HepG2 (cell line): ENCODE results near the gene RPS13. TPM values are rescaled to one million over a fixed set of nuclear protein-coding genes. Genes with fewer than 3 reads are reported as not detected.
A peak's percentile ranks its signal among the peaks of the same experiment; 100 is the strongest.

Source experiments
- ATRX ChIP-seq: sonication (generic); formaldehyde crosslinking; IDR thresholded peaks from 2 replicates; pipeline ENCODE4 v1.4.0; 2020; ENCODE audit warnings: missing genetic modification reagents, borderline replicate concordance
- ETV6 ChIP-seq: sonication (generic); formaldehyde crosslinking; conservative IDR thresholded peaks from 2 replicates; pipeline ENCODE4 v1.4.0; 2020; ENCODE audit warnings: missing genetic modification reagents
- HIVEP1 ChIP-seq: sonication (generic); formaldehyde crosslinking; IDR thresholded peaks from 2 replicates; pipeline ENCODE4 v1.4.0; 2020; ENCODE audit warnings: mild to moderate bottlenecking, missing genetic modification reagents
- MAFG ChIP-seq: sonication (generic); formaldehyde crosslinking; IDR thresholded peaks from 2 replicates; pipeline ENCODE4 v1.5.1; 2020; ENCODE audit warnings: mild to moderate bottlenecking, missing genetic modification reagents
- NONO ChIP-seq, 2 experiments: fragments of 450-650 bp in 1 of 2; sonication (generic) in 1 of 2; formaldehyde crosslinking in 1 of 2; IDR thresholded peaks in 1 of 2; conservative IDR thresholded peaks in 1 of 2; 2 replicates each; pipeline versions ENCODE4 v1.6.1 to v1.8.0; 2017 to 2022; ENCODE audit warnings: mild to moderate bottlenecking in 1 of 2, missing genetic modification reagents in 1 of 2, moderate library complexity in 1 of 2
- PHF8 ChIP-seq: sonication (generic); formaldehyde crosslinking; IDR thresholded peaks from 2 replicates; pipeline ENCODE4 v1.5.0; 2020; ENCODE audit warnings: missing genetic modification reagents
- POLR2A ChIP-seq, 2 experiments: IDR thresholded peaks; 2 replicates each; pipeline ENCODE4 v1.6.1; 2011; ENCODE audit warnings: low read depth in 2 of 2, low read length in 2 of 2, mild to moderate bottlenecking in 1 of 2, moderate library complexity in 1 of 2; ENCODE audit not compliant: insufficient read depth in 1 of 2
- SRF ChIP-seq: IDR thresholded peaks from 2 replicates; pipeline ENCODE4 v1.6.1; 2011; ENCODE audit warnings: mild to moderate bottlenecking, low read depth, low read length, moderate library complexity
- TCF7L2 ChIP-seq: IDR thresholded peaks from 2 replicates; pipeline ENCODE4 v1.6.1; 2011; ENCODE audit warnings: mild to moderate bottlenecking, low read depth, low read length, moderate library complexity
- ZFP36L1 ChIP-seq: sonication (generic); formaldehyde crosslinking; IDR thresholded peaks from 2 replicates; pipeline ENCODE4 v1.8.0; 2022; ENCODE audit warnings: mild to moderate bottlenecking, missing genetic modification reagents, moderate library complexity
- ZNF335 ChIP-seq: sonication (generic); formaldehyde crosslinking; IDR thresholded peaks from 2 replicates; pipeline ENCODE4 v1.4.0; 2020; ENCODE audit warnings: missing genetic modification reagents
- ZNF354B ChIP-seq: sonication (generic); formaldehyde crosslinking; IDR thresholded peaks from 2 replicates; pipeline ENCODE4 v1.8.0; 2022; ENCODE audit warnings: mild to moderate bottlenecking, missing genetic modification reagents
- ZNF607 ChIP-seq: sonication (generic); formaldehyde crosslinking; IDR thresholded peaks from 2 replicates; pipeline ENCODE4 v1.5.1; 2020; ENCODE audit warnings: missing genetic modification reagents, mild to moderate bottlenecking, borderline replicate concordance
- ZNF816 ChIP-seq: sonication (generic); formaldehyde crosslinking; IDR thresholded peaks from 2 replicates; pipeline ENCODE4 v1.8.0; 2022; ENCODE audit warnings: missing genetic modification reagents, mild to moderate bottlenecking, borderline replicate concordance
- ZNF883 ChIP-seq: sonication (generic); formaldehyde crosslinking; IDR thresholded peaks from 2 replicates; pipeline ENCODE4 v1.5.1; 2020; ENCODE audit warnings: mild to moderate bottlenecking, missing genetic modification reagents; ENCODE audit errors: not compliant biosample characterization
- polyA plus RNA-seq, 8 experiments: library from polyadenylated mRNA; depleted of rRNA in 3 of 8; stranded (reverse) in 7 of 8; unstranded in 1 of 8; fragments of >200 nt; fragmentation: Illumina TruSeq in 4 of 8; extraction: Trizol in 4 of 8; gene quantifications; 2 replicates each; pipeline versions ENCODE4 v1.2.1 to v1.2.3, GENCODE V29; 2011 to 2016; ENCODE audit warnings: low read depth in 4 of 8, missing spikeins in 1 of 8, mixed read lengths in 1 of 8; ENCODE audit not compliant: insufficient read depth in 1 of 8
- total RNA-seq, 5 experiments: library from RNA; depleted of rRNA; stranded (reverse); fragments of >200 nt; fragmentation: Illumina TruSeq; extraction: Trizol; gene quantifications; 2 replicates each; pipeline ENCODE4 v1.2.3, GENCODE V29; 2016; ENCODE audit warnings: low read depth in 1 of 5
- TF ChIP-seq, protein P1 (sequence below): sonication (generic); formaldehyde crosslinking; IDR thresholded peaks from 2 replicates; pipeline ENCODE4 v1.5.0; 2020; ENCODE audit warnings: mild to moderate bottlenecking, missing genetic modification reagents
- TF ChIP-seq, protein P2 (sequence below): sonication (generic); formaldehyde crosslinking; IDR thresholded peaks from 2 replicates; pipeline ENCODE4 v1.4.0; 2020; ENCODE audit warnings: missing genetic modification reagents
- TF ChIP-seq, protein P3 (sequence below): sonication (generic); formaldehyde crosslinking; IDR thresholded peaks from 2 replicates; pipeline ENCODE4 v1.4.0; 2020; ENCODE audit warnings: missing genetic modification reagents, mild to moderate bottlenecking, borderline replicate concordance
- TF ChIP-seq, protein P4 (sequence below): sonication (generic); formaldehyde crosslinking; IDR thresholded peaks from 2 replicates; pipeline ENCODE4 v1.4.0; 2020; ENCODE audit warnings: missing genetic modification reagents
- TF ChIP-seq, protein P5 (sequence below): sonication (generic); formaldehyde crosslinking; conservative IDR thresholded peaks from 2 replicates; pipeline ENCODE4 v1.4.0; 2020; ENCODE audit warnings: missing genetic modification reagents

RPS13 gene
- total and polyA plus RNA-seq, 2 of the 13 experiments (the other 11 are each of a cell fraction or from before 2014, with no cell fraction given): 1,542 to 2,245 TPM

DNA sequence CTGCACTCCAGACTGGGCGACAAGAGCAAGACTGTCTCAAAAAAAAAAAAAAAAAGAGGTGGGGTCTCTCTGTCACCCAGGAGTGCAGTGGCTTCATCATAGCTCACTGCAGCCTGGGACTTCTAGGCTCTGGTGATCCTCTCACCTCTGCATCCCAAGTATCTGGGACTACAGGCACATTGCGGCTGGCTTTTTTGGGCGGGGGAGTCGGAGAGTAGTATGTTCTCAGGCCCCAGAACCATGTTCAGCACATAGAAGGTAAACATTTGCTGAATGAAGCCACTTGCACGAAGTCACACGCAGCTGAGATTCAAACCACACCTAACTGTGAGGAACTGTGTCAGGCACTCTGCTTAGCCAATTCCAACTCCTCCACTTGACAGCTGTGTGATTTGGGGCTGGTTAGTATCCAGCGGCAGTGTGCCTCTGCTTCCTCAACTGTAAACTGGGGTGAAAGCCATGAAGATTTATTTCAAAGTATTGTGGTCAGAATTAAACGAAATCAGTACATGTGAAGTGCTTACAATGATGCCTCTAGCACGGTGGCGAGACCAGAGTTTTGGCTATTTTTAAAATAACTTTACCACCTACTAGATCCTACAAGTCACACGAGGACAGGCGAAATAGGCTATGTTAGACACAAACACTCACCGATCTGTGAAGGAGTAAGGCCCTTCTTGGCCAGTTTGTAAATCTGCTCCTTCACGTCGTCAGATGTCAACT is 789 bp downstream of the RPS13 start (continued):
- TF ChIP-seq ZNF816 (CRISPR knock-in tag) (no peak), TCF7L2 (no peak), ZNF335 (CRISPR knock-in tag) (no peak), POLR2A (IDR thresholded peaks at IDR 0.05; ENCODE audit: insufficient read depth in 1 of 2, low read depth in 2 of 2, low read length in 2 of 2) (0 out of 4 replicates have a peak, but pooled peaks of 1 of the 2 experiments have one; percentile 26), NONO (IDR thresholded peaks at IDR 0.05) (no peak), NONO (CRISPR knock-in tag; conservative IDR thresholded peaks at IDR 0.05) (peak; percentile 13; the same call in 1 of the 2 replicates), ZNF607 (CRISPR knock-in tag) (no peak), ETV6 (no peak), MAFG (CRISPR knock-in tag) (no peak), PHF8 (CRISPR knock-in tag) (no peak), ZNF354B (no peak), HIVEP1 (CRISPR knock-in tag) (no peak), ZFP36L1 (0 out of 2 replicates have a peak, but pooled peaks have one; percentile 14), ATRX (CRISPR knock-in tag) (no peak), SRF (no peak), ZNF883 (CRISPR knock-in tag) (peak; percentile 1)
- TF ChIP-seq, protein P1, sequence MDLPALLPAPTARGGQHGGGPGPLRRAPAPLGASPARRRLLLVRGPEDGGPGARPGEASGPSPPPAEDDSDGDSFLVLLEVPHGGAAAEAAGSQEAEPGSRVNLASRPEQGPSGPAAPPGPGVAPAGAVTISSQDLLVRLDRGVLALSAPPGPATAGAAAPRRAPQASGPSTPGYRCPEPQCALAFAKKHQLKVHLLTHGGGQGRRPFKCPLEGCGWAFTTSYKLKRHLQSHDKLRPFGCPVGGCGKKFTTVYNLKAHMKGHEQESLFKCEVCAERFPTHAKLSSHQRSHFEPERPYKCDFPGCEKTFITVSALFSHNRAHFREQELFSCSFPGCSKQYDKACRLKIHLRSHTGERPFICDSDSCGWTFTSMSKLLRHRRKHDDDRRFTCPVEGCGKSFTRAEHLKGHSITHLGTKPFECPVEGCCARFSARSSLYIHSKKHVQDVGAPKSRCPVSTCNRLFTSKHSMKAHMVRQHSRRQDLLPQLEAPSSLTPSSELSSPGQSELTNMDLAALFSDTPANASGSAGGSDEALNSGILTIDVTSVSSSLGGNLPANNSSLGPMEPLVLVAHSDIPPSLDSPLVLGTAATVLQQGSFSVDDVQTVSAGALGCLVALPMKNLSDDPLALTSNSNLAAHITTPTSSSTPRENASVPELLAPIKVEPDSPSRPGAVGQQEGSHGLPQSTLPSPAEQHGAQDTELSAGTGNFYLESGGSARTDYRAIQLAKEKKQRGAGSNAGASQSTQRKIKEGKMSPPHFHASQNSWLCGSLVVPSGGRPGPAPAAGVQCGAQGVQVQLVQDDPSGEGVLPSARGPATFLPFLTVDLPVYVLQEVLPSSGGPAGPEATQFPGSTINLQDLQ: no peak
- TF ChIP-seq, protein P2, sequence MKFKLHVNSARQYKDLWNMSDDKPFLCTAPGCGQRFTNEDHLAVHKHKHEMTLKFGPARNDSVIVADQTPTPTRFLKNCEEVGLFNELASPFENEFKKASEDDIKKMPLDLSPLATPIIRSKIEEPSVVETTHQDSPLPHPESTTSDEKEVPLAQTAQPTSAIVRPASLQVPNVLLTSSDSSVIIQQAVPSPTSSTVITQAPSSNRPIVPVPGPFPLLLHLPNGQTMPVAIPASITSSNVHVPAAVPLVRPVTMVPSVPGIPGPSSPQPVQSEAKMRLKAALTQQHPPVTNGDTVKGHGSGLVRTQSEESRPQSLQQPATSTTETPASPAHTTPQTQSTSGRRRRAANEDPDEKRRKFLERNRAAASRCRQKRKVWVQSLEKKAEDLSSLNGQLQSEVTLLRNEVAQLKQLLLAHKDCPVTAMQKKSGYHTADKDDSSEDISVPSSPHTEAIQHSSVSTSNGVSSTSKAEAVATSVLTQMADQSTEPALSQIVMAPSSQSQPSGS: no peak
- TF ChIP-seq, protein P3, sequence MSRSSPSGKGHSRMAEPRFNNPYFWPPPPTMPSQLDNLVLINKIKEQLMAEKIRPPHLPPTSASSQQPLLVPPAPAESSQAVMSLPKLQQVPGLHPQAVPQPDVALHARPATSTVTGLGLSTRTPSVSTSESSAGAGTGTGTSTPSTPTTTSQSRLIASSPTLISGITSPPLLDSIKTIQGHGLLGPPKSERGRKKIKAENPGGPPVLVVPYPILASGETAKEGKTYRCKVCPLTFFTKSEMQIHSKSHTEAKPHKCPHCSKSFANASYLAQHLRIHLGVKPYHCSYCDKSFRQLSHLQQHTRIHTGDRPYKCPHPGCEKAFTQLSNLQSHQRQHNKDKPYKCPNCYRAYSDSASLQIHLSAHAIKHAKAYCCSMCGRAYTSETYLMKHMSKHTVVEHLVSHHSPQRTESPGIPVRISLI (CRISPR knock-in tag): peak; percentile 31; the same call in 1 of the 2 replicates
- TF ChIP-seq, protein P4, sequence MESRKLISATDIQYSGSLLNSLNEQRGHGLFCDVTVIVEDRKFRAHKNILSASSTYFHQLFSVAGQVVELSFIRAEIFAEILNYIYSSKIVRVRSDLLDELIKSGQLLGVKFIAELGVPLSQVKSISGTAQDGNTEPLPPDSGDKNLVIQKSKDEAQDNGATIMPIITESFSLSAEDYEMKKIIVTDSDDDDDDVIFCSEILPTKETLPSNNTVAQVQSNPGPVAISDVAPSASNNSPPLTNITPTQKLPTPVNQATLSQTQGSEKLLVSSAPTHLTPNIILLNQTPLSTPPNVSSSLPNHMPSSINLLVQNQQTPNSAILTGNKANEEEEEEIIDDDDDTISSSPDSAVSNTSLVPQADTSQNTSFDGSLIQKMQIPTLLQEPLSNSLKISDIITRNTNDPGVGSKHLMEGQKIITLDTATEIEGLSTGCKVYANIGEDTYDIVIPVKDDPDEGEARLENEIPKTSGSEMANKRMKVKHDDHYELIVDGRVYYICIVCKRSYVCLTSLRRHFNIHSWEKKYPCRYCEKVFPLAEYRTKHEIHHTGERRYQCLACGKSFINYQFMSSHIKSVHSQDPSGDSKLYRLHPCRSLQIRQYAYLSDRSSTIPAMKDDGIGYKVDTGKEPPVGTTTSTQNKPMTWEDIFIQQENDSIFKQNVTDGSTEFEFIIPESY (CRISPR knock-in tag): no peak
- TF ChIP-seq, protein P5, sequence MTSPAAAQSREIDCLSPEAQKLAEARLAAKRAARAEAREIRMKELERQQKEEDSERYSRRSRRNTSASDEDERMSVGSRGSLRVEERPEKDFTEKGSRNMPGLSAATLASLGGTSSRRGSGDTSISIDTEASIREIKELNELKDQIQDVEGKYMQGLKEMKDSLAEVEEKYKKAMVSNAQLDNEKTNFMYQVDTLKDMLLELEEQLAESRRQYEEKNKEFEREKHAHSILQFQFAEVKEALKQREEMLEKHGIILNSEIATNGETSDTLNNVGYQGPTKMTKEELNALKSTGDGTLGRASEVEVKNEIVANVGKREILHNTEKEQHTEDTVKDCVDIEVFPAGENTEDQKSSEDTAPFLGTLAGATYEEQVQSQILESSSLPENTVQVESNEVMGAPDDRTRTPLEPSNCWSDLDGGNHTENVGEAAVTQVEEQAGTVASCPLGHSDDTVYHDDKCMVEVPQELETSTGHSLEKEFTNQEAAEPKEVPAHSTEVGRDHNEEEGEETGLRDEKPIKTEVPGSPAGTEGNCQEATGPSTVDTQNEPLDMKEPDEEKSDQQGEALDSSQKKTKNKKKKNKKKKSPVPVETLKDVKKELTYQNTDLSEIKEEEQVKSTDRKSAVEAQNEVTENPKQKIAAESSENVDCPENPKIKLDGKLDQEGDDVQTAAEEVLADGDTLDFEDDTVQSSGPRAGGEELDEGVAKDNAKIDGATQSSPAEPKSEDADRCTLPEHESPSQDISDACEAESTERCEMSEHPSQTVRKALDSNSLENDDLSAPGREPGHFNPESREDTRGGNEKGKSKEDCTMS (CRISPR knock-in tag): no peak
